ENCODE data around the gene ABHD10. TPM values are rescaled to one million over a fixed set of nuclear protein-coding genes. Genes with fewer than 3 reads are reported as not detected.

The ABHD10 gene
- total and polyA plus RNA-seq, 7 experiments from 2014 or later: 18.4 to 44.5 (median 37.6) TPM

- no peaks in the 10 kb centered on the region for H3K9me3 ChIP-seq (ENCODE audit: control insufficient read depth in 2 of 3, low read length in 3 of 3)
- H3K4me1 Mint-ChIP-seq: no peaks in the 10 kb centered on the region
- H3K4me3 Mint-ChIP-seq: no peak overlapping the region
- no peak overlapping the region for H3K27ac Mint-ChIP-seq
- no peaks in the 10 kb centered on the region for H3K36me3 ChIP-seq (ENCODE audit: control insufficient read depth in 2 of 3, insufficient read depth in 3 of 3, low read length in 3 of 3)
- no peak overlapping the region for H3K4me3 ChIP-seq (ENCODE audit: low read length)
- no peaks in the 10 kb centered on the region for H3K9me3 Mint-ChIP-seq
- H3K27me3 ChIP-seq (ENCODE audit: control insufficient read depth in 2 of 2, insufficient read depth in 2 of 2, low read length in 2 of 2): no peaks in the 10 kb centered on the region
- CTCF ChIA-PET: no interaction called here
- POLR2A ChIA-PET: no interaction called here
- peaks cover 0 to 24% (median 0%) of the 10 kb centered on the region in 5 donors for H3K27me3 Mint-ChIP-seq
- H3K4me1 ChIP-seq (ENCODE audit: control insufficient read depth in 2 of 2, insufficient read depth in 2 of 2, low read length in 2 of 2): no peaks in the 10 kb centered on the region
- H3K27ac ChIP-seq (ENCODE audit: low read depth, low read length): no peak overlapping the region
- no peaks in the 10 kb centered on the region for H3K36me3 Mint-ChIP-seq
- intact Hi-C loops (cut with micrococcal nuclease): no loop called here
- DNase-seq (no peak), ATAC-seq (no peak)
Observed at GRCh38 chr3:111952086-111952485, 26.7 kb upstream of the ABHD10 start.

GRCh38 chr3:111952866-111953450, 25.9 kb upstream of the ABHD10 start:
- no peak overlapping the region for H3K4me3 ChIP-seq (ENCODE audit: low read length)
- no peaks in the 10 kb centered on the region for H3K36me3 Mint-ChIP-seq
- H3K27ac ChIP-seq (ENCODE audit: low read depth, low read length): no peak overlapping the region
- no peaks in the 10 kb centered on the region for H3K27me3 ChIP-seq (ENCODE audit: control insufficient read depth in 2 of 2, insufficient read depth in 2 of 2, low read length in 2 of 2)
- H3K4me3 Mint-ChIP-seq: no peak overlapping the region
- H3K4me1 Mint-ChIP-seq: no peaks in the 10 kb centered on the region
- no peaks in the 10 kb centered on the region for H3K36me3 ChIP-seq (ENCODE audit: control insufficient read depth in 2 of 3, insufficient read depth in 3 of 3, low read length in 3 of 3)
- H3K9me3 Mint-ChIP-seq: no peaks in the 10 kb centered on the region
- H3K27ac Mint-ChIP-seq: no peak overlapping the region
- no peaks in the 10 kb centered on the region for H3K4me1 ChIP-seq (ENCODE audit: control insufficient read depth in 2 of 2, insufficient read depth in 2 of 2, low read length in 2 of 2)
- H3K9me3 ChIP-seq (ENCODE audit: control insufficient read depth in 2 of 3, low read length in 3 of 3): no peaks in the 10 kb centered on the region
- ATAC-seq (no peak), DNase-seq (no peak)
- intact Hi-C loops (cut with micrococcal nuclease): no loop called here
- ChIA-PET CTCF (interaction anchor here (0.5 kb wide), 1 partner anchor 11 kb away, joined by 4 read pairs; no protein-coding TSS in a partner anchor), POLR2A (no interaction called here)
- H3K27me3 Mint-ChIP-seq: peaks cover 0 to 19% (median 0%) of the 10 kb centered on the region in 5 donors

- Mint-ChIP-seq H3K4me3 (no peak overlapping the region), H3K4me1 (no peaks in the 10 kb centered on the region), H3K27ac (no peak overlapping the region), H3K27me3 (peaks cover 0 to 11% (median under 1%) of the 10 kb centered on the region in 5 donors), H3K36me3 (no peaks in the 10 kb centered on the region), H3K9me3 (no peaks in the 10 kb centered on the region)
- Histone ChIP-seq H3K36me3 (ENCODE audit: control insufficient read depth in 2 of 3, insufficient read depth in 3 of 3, low read length in 3 of 3) (no peaks in the 10 kb centered on the region), H3K4me1 (ENCODE audit: control insufficient read depth in 2 of 2, insufficient read depth in 2 of 2, low read length in 2 of 2) (no peaks in the 10 kb centered on the region), H3K4me3 (ENCODE audit: low read length) (no peak overlapping the region), H3K27ac (ENCODE audit: low read depth, low read length) (no peak overlapping the region), H3K27me3 (ENCODE audit: control insufficient read depth in 2 of 2, insufficient read depth in 2 of 2, low read length in 2 of 2) (no peaks in the 10 kb centered on the region), H3K9me3 (ENCODE audit: control insufficient read depth in 2 of 3, low read length in 3 of 3) (no peaks in the 10 kb centered on the region)
- intact Hi-C loops (cut with micrococcal nuclease): no loop called here
- ChIA-PET CTCF (no interaction called here), POLR2A (no interaction called here)
- ATAC-seq (no peak), DNase-seq (no peak)
Observed at GRCh38 chr3:111954228-111954990, 24.4 kb upstream of the ABHD10 start.

- CTCF ChIA-PET: no interaction called here
- POLR2A ChIA-PET: interaction anchor here (0.7 kb wide), 1 partner anchor 923 kb away, joined by 3 read pairs; no protein-coding TSS in a partner anchor
- Histone ChIP-seq H3K4me1 (ENCODE audit: control insufficient read depth in 2 of 2, insufficient read depth in 2 of 2, low read length in 2 of 2) (no peaks in the 10 kb centered on the region), H3K4me3 (ENCODE audit: low read length) (no peak overlapping the region), H3K27ac (ENCODE audit: low read depth, low read length) (no peak overlapping the region), H3K9me3 (ENCODE audit: control insufficient read depth in 2 of 3, low read length in 3 of 3) (no peaks in the 10 kb centered on the region), H3K36me3 (ENCODE audit: control insufficient read depth in 2 of 3, insufficient read depth in 3 of 3, low read length in 3 of 3) (no peaks in the 10 kb centered on the region), H3K27me3 (ENCODE audit: control insufficient read depth in 2 of 2, insufficient read depth in 2 of 2, low read length in 2 of 2) (no peaks in the 10 kb centered on the region)
- Mint-ChIP-seq H3K27ac (no peak overlapping the region), H3K36me3 (no peaks in the 10 kb centered on the region), H3K4me1 (no peaks in the 10 kb centered on the region), H3K27me3 (peaks cover 0 to 5% (median 0%) of the 10 kb centered on the region in 5 donors), H3K4me3 (no peak overlapping the region), H3K9me3 (no peaks in the 10 kb centered on the region)
- intact Hi-C loops (cut with micrococcal nuclease): no loop called here
- DNase-seq (no peak), ATAC-seq (no peak)
Observed at GRCh38 chr3:111955876-111956275, 22.9 kb upstream of the ABHD10 start.

GRCh38 chr3:111956449-111956848, 22.4 kb upstream of the ABHD10 start:
- no peak overlapping the region for H3K27ac Mint-ChIP-seq
- POLR2A ChIA-PET: no interaction called here
- no peak overlapping the region for H3K4me3 Mint-ChIP-seq
- Histone ChIP-seq H3K4me3 (ENCODE audit: low read length) (no peak overlapping the region), H3K9me3 (ENCODE audit: control insufficient read depth in 2 of 3, low read length in 3 of 3) (no peaks in the 10 kb centered on the region), H3K36me3 (ENCODE audit: control insufficient read depth in 2 of 3, insufficient read depth in 3 of 3, low read length in 3 of 3) (no peaks in the 10 kb centered on the region), H3K27me3 (ENCODE audit: control insufficient read depth in 2 of 2, insufficient read depth in 2 of 2, low read length in 2 of 2) (no peaks in the 10 kb centered on the region), H3K27ac (ENCODE audit: low read depth, low read length) (no peak overlapping the region), H3K4me1 (ENCODE audit: control insufficient read depth in 2 of 2, insufficient read depth in 2 of 2, low read length in 2 of 2) (no peaks in the 10 kb centered on the region)
- no peaks in the 10 kb centered on the region for H3K9me3 Mint-ChIP-seq
- CTCF ChIA-PET: no interaction called here
- intact Hi-C loops (cut with micrococcal nuclease): no loop called here
- DNase-seq (no peak), ATAC-seq (no peak)
- no peaks in the 10 kb centered on the region for H3K4me1 Mint-ChIP-seq
- H3K36me3 Mint-ChIP-seq: no peaks in the 10 kb centered on the region
- peaks cover 0 to 5% (median 0%) of the 10 kb centered on the region in 5 donors for H3K27me3 Mint-ChIP-seq

- Histone ChIP-seq H3K27me3 (ENCODE audit: control insufficient read depth in 2 of 2, insufficient read depth in 2 of 2, low read length in 2 of 2) (no peaks in the 10 kb centered on the region), H3K27ac (ENCODE audit: low read depth, low read length) (no peak overlapping the region), H3K36me3 (ENCODE audit: control insufficient read depth in 2 of 3, insufficient read depth in 3 of 3, low read length in 3 of 3) (no peaks in the 10 kb centered on the region), H3K9me3 (ENCODE audit: control insufficient read depth in 2 of 3, low read length in 3 of 3) (no peaks in the 10 kb centered on the region), H3K4me1 (ENCODE audit: control insufficient read depth in 2 of 2, insufficient read depth in 2 of 2, low read length in 2 of 2) (no peaks in the 10 kb centered on the region), H3K4me3 (ENCODE audit: low read length) (no peak overlapping the region)
- intact Hi-C loops (cut with micrococcal nuclease): no loop called here
- H3K4me3 Mint-ChIP-seq: no peak overlapping the region
- peaks cover 0 to 3% (median 0%) of the 10 kb centered on the region in 5 donors for H3K27me3 Mint-ChIP-seq
- DNase-seq (no peak), ATAC-seq (no peak)
- no peaks in the 10 kb centered on the region for H3K36me3 Mint-ChIP-seq
- H3K4me1 Mint-ChIP-seq: no peaks in the 10 kb centered on the region
- POLR2A ChIA-PET: no interaction called here
- CTCF ChIA-PET: interaction anchor here (2.1 kb wide), 1 partner anchor 11 kb away, joined by 10 read pairs; no protein-coding TSS in a partner anchor
- H3K9me3 Mint-ChIP-seq: no peaks in the 10 kb centered on the region
- H3K27ac Mint-ChIP-seq: no peak overlapping the region
Observed at GRCh38 chr3:111956995-111957734, 21.7 kb upstream of the ABHD10 start.

Measured in naive thymus-derived CD4-positive, alpha-beta T cell (primary cell).